Endothelial cell of umbilical vein (primary cell): ENCODE data around the gene TMEM54.

Source experiments
- CTCF ChIP-seq, 2 donors: IDR thresholded peaks; 1 replicate in 1 of 2; 2 replicates in 1 of 2; pipeline ENCODE4 v1.5.1; 2011; ENCODE audit warnings: low read length in 2 of 2, mild to moderate bottlenecking in 2 of 2, moderate library complexity in 2 of 2, control low read depth in 1 of 2, inconsistent platforms in 1 of 2, low read depth in 1 of 2; ENCODE audit not compliant: insufficient read depth in 1 of 2; ENCODE audit errors: extremely low read depth in 1 of 2
- EZH2 ChIP-seq: IDR thresholded peaks from 2 replicates; pipeline ENCODE4 v1.6.1; 2012; ENCODE audit warnings: borderline replicate concordance, low read depth, mild to moderate bottlenecking, moderate library complexity, low read length, inconsistent platforms; ENCODE audit not compliant: severe bottlenecking
- FOS ChIP-seq: IDR thresholded peaks from 2 replicates; pipeline ENCODE4 v1.6.1; 2011; ENCODE audit warnings: mild to moderate bottlenecking, low read length, moderate library complexity, borderline replicate concordance; ENCODE audit not compliant: insufficient read depth
- GATA2 ChIP-seq: IDR thresholded peaks from 2 replicates; pipeline ENCODE4 v1.7.0; 2011; ENCODE audit warnings: low read depth, mild to moderate bottlenecking, moderate library complexity, mixed read lengths, low read length; ENCODE audit not compliant: insufficient read length, insufficient read depth
- MAX ChIP-seq: IDR thresholded peaks from 2 replicates; pipeline ENCODE4 v1.6.1; 2011; ENCODE audit not compliant: insufficient read depth, insufficient read length
- MYC ChIP-seq: IDR thresholded peaks from one replicate; pipeline ENCODE4 v1.6.1; 2011; ENCODE audit warnings: mild to moderate bottlenecking, low read depth, low read length
- POLR2A ChIP-seq: IDR thresholded peaks from 2 replicates; pipeline ENCODE4 v1.6.1; 2012; ENCODE audit warnings: low read depth, mild to moderate bottlenecking, control low read depth, low read length
- POLR2AphosphoS5 ChIP-seq: IDR thresholded peaks from 2 replicates; pipeline ENCODE4 v1.6.1; 2012; ENCODE audit warnings: low read depth, mild to moderate bottlenecking, control low read depth, low read length, moderate library complexity; ENCODE audit not compliant: insufficient read depth

- TF ChIP-seq CTCF (IDR thresholded peaks at IDR 0.05; ENCODE audit: extremely low read depth in 1 of 2, insufficient read depth in 1 of 2, low read depth in 1 of 2, low read length in 2 of 2) = no peak
- TF ChIP-seq GATA2 = no peak
- no peak for TF ChIP-seq POLR2A
- TF ChIP-seq EZH2 = no peak
- TF ChIP-seq POLR2AphosphoS5 = no peak
- TF ChIP-seq MYC = no peak
- no peak for TF ChIP-seq MAX
- no peak for TF ChIP-seq FOS
Measured at GRCh38 chr1:32904797-32905196, 3.6 kb upstream of the TMEM54 start.
